RWPE2 (cell line): ENCODE measurements around the gene CCNG2.

Source experiments
- ATAC-seq: fragments of 200-7000 bp; cut with Tn5 transposase; 3 replicates; pipeline ENCODE4 v1.9.1; 2021; ENCODE audit warnings: low read depth
- DNase-seq: peaks from one replicate; pipeline ENCODE4 v3.0.0-alpha.2; 2020; ENCODE audit warnings: low spot score
- H3K27ac ChIP-seq: fragments of 450-650 bp; 2 replicates; pipeline ENCODE4 v1.5.1; 2017; ENCODE audit warnings: mild to moderate bottlenecking; ENCODE audit not compliant: poor library complexity, severe bottlenecking
- H3K27me3 ChIP-seq: fragments of 250-450 bp; sonication (Bioruptor Pico); 2 replicates; pipeline ENCODE4 v1.5.1; 2021; ENCODE audit warnings: mild to moderate bottlenecking, moderate library complexity; ENCODE audit not compliant: insufficient read depth, poor library complexity, severe bottlenecking
- H3K36me3 ChIP-seq: fragments of 250-450 bp; sonication (Bioruptor Pico); 2 replicates; pipeline ENCODE4 v1.5.1; 2020; ENCODE audit warnings: low read depth, mild to moderate bottlenecking, moderate library complexity
- H3K4me1 ChIP-seq: fragments of 250-450 bp; sonication (Bioruptor Pico); 2 replicates; pipeline ENCODE4 v1.5.1; 2021; ENCODE audit warnings: mild to moderate bottlenecking, moderate library complexity; ENCODE audit not compliant: insufficient read depth, poor library complexity, severe bottlenecking
- H3K4me3 ChIP-seq: fragments of 250-450 bp; sonication (Bioruptor Pico); 2 replicates; pipeline ENCODE4 v1.5.1; 2021; ENCODE audit warnings: mild to moderate bottlenecking, moderate library complexity; ENCODE audit not compliant: severe bottlenecking
- H3K9me3 ChIP-seq: fragments of 250-450 bp; sonication (Bioruptor Pico); 2 replicates; pipeline ENCODE4 v1.5.1; 2021; ENCODE audit warnings: mild to moderate bottlenecking, moderate library complexity; ENCODE audit not compliant: severe bottlenecking
- CTCF ChIP-seq: fragments of 450-650 bp; IDR thresholded peaks from one replicate; pipeline ENCODE4 v1.5.1; 2017; ENCODE audit warnings: mild to moderate bottlenecking, moderate library complexity; ENCODE audit not compliant: poor library complexity, severe bottlenecking

CCNG2 gene

GRCh38 chr4:77156533-77156911 lies 485 bp upstream of the CCNG2 start:
- ATAC-seq: peak; percentile 88

GRCh38 chr4:77157859-77158486 lies 966 bp downstream of the CCNG2 start:
- peaks cover 24% of the 10 kb centered on the region for H3K4me1 ChIP-seq
- ATAC-seq (peak; percentile 66), DNase-seq (peak; percentile 90)
- no peaks in the 10 kb centered on the region for H3K27me3 ChIP-seq
- peaks cover 46% of the 10 kb centered on the region for H3K36me3 ChIP-seq
- peak; percentile 31 for TF ChIP-seq CTCF
- H3K9me3 ChIP-seq: no peaks in the 10 kb centered on the region
- peak overlapping the region; percentile 96 for H3K4me3 ChIP-seq
- peak overlapping the region; percentile 82 for H3K27ac ChIP-seq

More at GRCh38 chr4:77156533-77156911, 485 bp upstream of the CCNG2 start:
- DNase-seq: peak; percentile 99
- H3K27ac ChIP-seq: peak overlapping the region; percentile 82
- peak overlapping the region; percentile 96 for H3K4me3 ChIP-seq
- peaks cover 32% of the 10 kb centered on the region for H3K36me3 ChIP-seq
- no peaks in the 10 kb centered on the region for H3K27me3 ChIP-seq
- no peak for TF ChIP-seq CTCF
- H3K9me3 ChIP-seq: no peaks in the 10 kb centered on the region
- H3K4me1 ChIP-seq: peaks cover 28% of the 10 kb centered on the region

GRCh38 chr4:77158487-77158861 lies 1.5 kb downstream of the CCNG2 start:
- H3K4me1 ChIP-seq: peaks cover 24% of the 10 kb centered on the region
- no peak; the same call in 2 of the 3 replicates for ATAC-seq
- TF ChIP-seq CTCF: no peak

GRCh38 chr4:77159806-77160205 lies 2.8 kb downstream of the CCNG2 start:
- ATAC-seq: no peak
- Histone ChIP-seq H3K27ac (no peak overlapping the region), H3K27me3 (no peaks in the 10 kb centered on the region), H3K9me3 (no peaks in the 10 kb centered on the region), H3K4me1 (peaks cover 24% of the 10 kb centered on the region), H3K4me3 (no peak overlapping the region), H3K36me3 (peaks cover 65% of the 10 kb centered on the region)
- TF ChIP-seq CTCF: no peak
- DNase-seq: no peak

More at GRCh38 chr4:77158487-77158861, 1.5 kb downstream of the CCNG2 start:
- no peak for DNase-seq
- Histone ChIP-seq H3K27ac (peak overlapping the region; percentile 82), H3K9me3 (no peaks in the 10 kb centered on the region), H3K27me3 (no peaks in the 10 kb centered on the region), H3K4me3 (peak overlapping the region; percentile 96), H3K36me3 (peaks cover 51% of the 10 kb centered on the region)

- Histone ChIP-seq H3K36me3 (peaks cover 100% of the 10 kb centered on the region), H3K27ac (no peak overlapping the region), H3K27me3 (no peaks in the 10 kb centered on the region), H3K4me1 (peaks cover 14% of the 10 kb centered on the region), H3K9me3 (no peaks in the 10 kb centered on the region), H3K4me3 (no peak overlapping the region)
- DNase-seq (no peak), ATAC-seq (no peak)
- no peak for TF ChIP-seq CTCF
Observed at GRCh38 chr4:77163641-77164040, 6.6 kb downstream of the CCNG2 start.
